ENCODE data around the gene KLHL2.

- no peak for TF ChIP-seq CTCF (conservative IDR thresholded peaks at IDR 0.05; ENCODE audit: low read length)
- TF ChIP-seq EZH2phosphoT487 (IDR thresholded peaks at IDR 0.05; ENCODE audit: borderline replicate concordance, low read depth, low read length) = no peak
Measured at GRCh38 chr4:165217325-165217724, 10.0 kb downstream of the KLHL2 start.

All from OCI-LY7 (cell line).